BE2C (cell line): ENCODE results near the gene RPL9.

Source experiments
- DNase-seq: peaks from one replicate; pipeline ENCODE4 v3.0.0-alpha.2; 2020
- H3K27me3 ChIP-seq: fragments of 250-450 bp; sonication (Bioruptor Pico); 2 replicates; pipeline ENCODE4 v1.5.1; 2020; ENCODE audit warnings: mild to moderate bottlenecking
- H3K36me3 ChIP-seq: fragments of 250-450 bp; sonication (Bioruptor Pico); 2 replicates; pipeline ENCODE4 v1.5.1; 2020; ENCODE audit warnings: mild to moderate bottlenecking
- H3K4me1 ChIP-seq: fragments of 250-450 bp; sonication (Bioruptor Pico); 2 replicates; pipeline ENCODE4 v1.5.1; 2020
- H3K4me3 ChIP-seq: 2 replicates; pipeline ENCODE4 v1.5.1; 2011; ENCODE audit warnings: low read depth, low read length
- H3K9me3 ChIP-seq: fragments of 250-450 bp; sonication (Bioruptor Pico); 2 replicates; pipeline ENCODE4 v1.5.1; 2020
- CTCF ChIP-seq: IDR thresholded peaks from 2 replicates; pipeline ENCODE4 v1.5.1; 2012; ENCODE audit warnings: mild to moderate bottlenecking, low read depth, low read length

RPL9 gene

DNA sequence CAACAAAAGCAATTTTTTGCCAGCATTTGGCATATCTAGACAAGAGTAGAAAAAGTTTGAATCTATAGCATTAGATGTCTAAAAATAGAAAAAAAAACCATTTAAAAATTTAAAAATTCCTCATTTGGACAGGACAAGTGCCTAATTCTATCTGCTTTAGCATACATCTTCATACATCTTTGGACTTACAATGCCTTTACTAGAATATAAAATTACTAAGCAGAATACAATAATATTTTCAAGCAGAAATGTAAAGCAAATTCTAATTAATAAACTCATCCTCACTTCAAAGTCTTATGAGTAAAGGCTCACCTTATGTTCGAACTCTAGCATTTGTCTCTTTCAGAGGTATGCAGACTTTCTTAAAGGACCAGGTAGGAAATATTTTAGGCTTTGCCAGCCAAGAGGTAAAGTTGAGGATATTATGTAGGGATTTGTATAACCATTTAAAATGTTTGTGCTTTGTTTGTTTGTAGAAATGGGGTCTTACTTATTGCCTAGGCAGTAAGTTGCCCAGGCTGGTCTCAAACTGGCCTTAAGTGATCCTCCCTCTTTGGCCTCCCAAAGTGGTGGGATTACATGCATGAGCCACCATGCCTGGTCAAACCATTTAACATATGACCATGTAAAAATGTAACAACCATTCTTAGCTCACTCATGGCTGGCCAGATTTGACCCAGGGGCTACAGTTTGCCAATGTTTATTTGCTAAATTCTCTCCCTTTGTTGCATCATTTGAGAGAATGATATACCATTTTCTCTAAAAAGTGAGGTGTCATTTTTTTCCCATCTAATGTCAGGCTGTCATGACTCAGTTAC, 39.4 kb upstream of the RPL9 start:
- TF ChIP-seq CTCF, result no peak
- no peak for DNase-seq

GRCh38 chr4:39495446-39496213, 36.9 kb upstream of the RPL9 start:
- Histone ChIP-seq H3K4me1 (no peaks in the 10 kb centered on the region), H3K9me3 (no peaks in the 10 kb centered on the region), H3K36me3 (peaks cover 4% of the 10 kb centered on the region; the same call in 1 of the 2 replicates), H3K4me3 (no peak overlapping the region), H3K27me3 (no peaks in the 10 kb centered on the region)
- DNase-seq, result no peak
- TF ChIP-seq CTCF, result no peak

More for the DNA sequence above, 39.4 kb upstream of the RPL9 start:
- Histone ChIP-seq H3K9me3 (no peaks in the 10 kb centered on the region), H3K4me3 (no peak overlapping the region), H3K4me1 (no peaks in the 10 kb centered on the region), H3K27me3 (no peaks in the 10 kb centered on the region), H3K36me3 (peaks cover 14% of the 10 kb centered on the region)

- Histone ChIP-seq H3K4me3 (no peak overlapping the region), H3K9me3 (no peaks in the 10 kb centered on the region), H3K27me3 (no peaks in the 10 kb centered on the region), H3K4me1 (no peaks in the 10 kb centered on the region), H3K36me3 (peaks cover 4% of the 10 kb centered on the region; the same call in 1 of the 2 replicates)
- no peak for DNase-seq
- no peak for TF ChIP-seq CTCF
Measured at GRCh38 chr4:39494354-39494753, 35.6 kb upstream of the RPL9 start.

GRCh38 chr4:39490322-39490721, 31.6 kb upstream of the RPL9 start:
- Histone ChIP-seq H3K9me3 (no peaks in the 10 kb centered on the region), H3K4me3 (no peak overlapping the region), H3K27me3 (no peaks in the 10 kb centered on the region), H3K36me3 (no peaks in the 10 kb centered on the region), H3K4me1 (no peaks in the 10 kb centered on the region)
- no peak for DNase-seq
- TF ChIP-seq CTCF, result no peak

GRCh38 chr4:39486221-39486804, 27.6 kb upstream of the RPL9 start:
- Histone ChIP-seq H3K36me3 (no peaks in the 10 kb centered on the region), H3K4me1 (no peaks in the 10 kb centered on the region), H3K27me3 (no peaks in the 10 kb centered on the region), H3K4me3 (no peak overlapping the region), H3K9me3 (no peaks in the 10 kb centered on the region)
- TF ChIP-seq CTCF, result no peak
- no peak for DNase-seq
